Measurements from ENCODE around the gene GPR37.

The GPR37 gene

GRCh38 chr7:124723012-124723411, 42.6 kb downstream of the GPR37 start:
- DNase-seq = no peak

GRCh38 chr7:124722292-124722691, 43.3 kb downstream of the GPR37 start:
- no peak for DNase-seq

- DNase-seq = peak; percentile 3 to 10
Measured at GRCh38 chr7:124720195-124720594, 45.4 kb downstream of the GPR37 start.

DNA sequence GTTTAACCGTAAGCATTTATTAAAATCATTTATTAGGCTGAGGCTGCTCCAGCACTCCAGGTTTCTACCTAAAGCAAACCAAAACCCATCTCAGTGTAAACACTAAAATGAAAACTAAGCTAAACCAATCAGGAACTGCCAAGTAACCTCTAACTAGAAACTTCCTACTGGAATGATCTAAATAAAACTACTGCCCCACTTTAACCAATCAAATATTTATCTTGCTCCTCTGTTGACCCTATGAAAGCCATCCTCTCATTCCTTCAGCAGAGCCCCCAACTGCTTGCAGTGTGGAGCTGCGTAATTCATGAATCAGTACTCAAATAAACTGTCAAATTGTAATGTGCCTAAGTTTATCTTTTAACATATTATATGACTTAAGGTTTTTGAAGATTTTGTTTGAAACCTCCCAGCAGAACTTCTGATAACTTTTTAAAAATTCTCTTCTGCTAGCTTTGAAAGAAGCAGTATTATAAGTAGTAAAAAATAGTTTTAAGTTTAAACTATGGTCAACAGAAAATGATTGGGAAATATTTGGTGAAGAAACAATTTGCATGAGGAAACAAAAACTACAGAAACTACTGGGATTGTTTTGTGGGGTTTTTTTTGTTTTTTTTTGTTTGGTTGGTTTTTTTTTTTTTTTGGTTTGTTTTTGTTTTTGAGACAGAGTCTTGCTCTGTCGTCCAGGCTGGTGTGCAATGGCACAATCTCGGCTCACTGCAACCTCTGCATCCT, 47.4 kb downstream of the GPR37 start:
- DNase-seq = no peak

GRCh38 chr7:124716894-124717293, 48.7 kb downstream of the GPR37 start:
- DNase-seq = no peak

- DNase-seq = no peak
Measured at GRCh38 chr7:124713086-124713485, 52.5 kb downstream of the GPR37 start.

GRCh38 chr7:124712017-124712416, 53.6 kb downstream of the GPR37 start:
- no peak for DNase-seq

GRCh38 chr7:124702385-124702784, 63.2 kb downstream of the GPR37 start:
- DNase-seq = no peak

- no peak for DNase-seq
Measured at GRCh38 chr7:124701955-124702354, 63.6 kb downstream of the GPR37 start.

GRCh38 chr7:124700655-124701054, 64.9 kb downstream of the GPR37 start:
- DNase-seq = no peak

DNA sequence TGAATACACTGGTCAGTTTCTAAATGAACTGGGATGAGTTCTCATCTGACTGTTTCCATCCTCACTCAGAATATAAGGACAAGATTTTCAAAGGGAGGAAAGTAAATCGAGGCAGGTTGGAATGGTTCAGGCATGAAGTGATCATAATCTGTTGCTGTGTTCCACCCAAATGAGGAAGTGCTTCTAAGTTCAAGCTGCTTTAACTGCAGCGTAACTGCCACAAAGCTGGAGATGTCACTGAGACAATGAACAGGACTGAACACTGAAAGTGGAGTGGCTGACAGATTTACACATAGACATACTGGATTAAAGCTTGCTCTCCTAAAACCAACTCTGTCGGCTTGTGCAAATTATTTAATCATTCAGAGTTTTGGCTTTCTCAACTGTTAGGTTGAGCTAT, 66.6 kb downstream of the GPR37 start:
- DNase-seq = no peak

DNA sequence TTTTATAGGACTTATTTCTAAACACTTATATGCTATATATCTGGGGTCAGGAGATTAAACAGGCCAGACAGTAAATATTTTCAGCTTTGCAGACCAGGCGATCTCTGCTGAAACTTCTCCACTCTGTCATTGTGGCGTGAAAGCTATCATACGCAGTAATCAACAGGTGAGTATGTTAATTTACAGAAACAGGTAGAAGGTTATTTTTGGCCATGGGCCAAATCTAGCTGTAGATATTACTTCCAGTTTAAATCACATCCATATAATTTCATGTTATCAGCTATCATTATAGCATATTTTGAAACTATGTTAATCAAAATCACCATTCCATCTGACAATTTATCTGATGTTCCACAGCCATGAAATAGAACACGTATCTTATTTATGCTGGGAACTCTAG, 67.8 kb downstream of the GPR37 start:
- DNase-seq = no peak
